Activated T-cell treated with anti-CD3 and anti-CD28 coated beads, Interleukin-2, amount 50 U/mL, for 48 hours (primary cell): ENCODE results near the gene CLHC1.
"Not testable (repeated sequence)": the region's sequence is repeated elsewhere in the genome, so short reads cannot be mapped to it uniquely, and the experiment has no call there.

Experiments
- DNase-seq, 2 experiments: peaks; one replicate each; pipeline ENCODE4 v3.0.0-alpha.2; 2020

CLHC1 gene

DNA sequence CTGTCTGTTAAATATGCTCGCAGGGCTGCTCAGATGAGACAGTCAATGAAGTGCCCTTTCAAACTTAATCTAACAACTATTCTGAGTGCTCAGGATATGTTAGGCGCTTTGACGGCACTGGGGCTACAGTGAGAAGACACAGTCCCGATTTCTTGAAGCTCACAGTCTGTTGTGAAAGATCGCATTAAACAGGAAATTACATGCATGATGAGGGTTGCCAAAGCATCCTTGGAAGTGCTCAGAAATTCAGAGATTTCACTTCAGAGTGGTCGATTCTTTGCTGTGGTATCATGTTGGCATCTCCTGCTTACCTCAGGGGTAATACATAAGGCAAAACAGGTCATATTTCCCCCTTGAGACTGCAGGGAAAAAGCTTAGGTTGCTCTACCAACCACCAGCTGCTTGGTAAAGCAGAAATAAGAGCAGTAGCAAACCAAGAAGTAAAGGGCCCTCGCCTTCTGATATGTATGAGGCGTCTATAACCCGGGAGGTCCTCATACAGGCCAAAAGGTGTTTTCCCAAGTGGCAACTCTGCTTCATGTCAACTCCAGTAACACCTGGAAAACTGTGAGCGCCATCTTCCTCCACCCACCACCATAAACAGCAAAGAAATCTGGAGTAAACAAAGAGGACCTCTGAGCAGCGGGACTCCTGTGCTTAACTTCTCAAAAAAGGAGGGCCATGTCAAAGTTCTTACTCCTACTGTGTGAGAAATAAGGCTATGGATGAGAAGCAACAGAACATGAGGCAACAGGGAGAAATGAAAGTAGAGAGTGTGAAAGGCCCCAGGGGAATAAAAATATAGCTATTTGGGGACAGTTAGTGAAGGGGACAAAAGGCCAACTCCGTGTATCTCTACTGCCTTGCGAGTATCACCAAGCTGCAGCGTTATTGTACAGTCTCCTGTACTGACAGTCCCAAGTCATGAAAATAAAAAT is 79.3 kb downstream of the CLHC1 start:
- no peak for DNase-seq

DNA sequence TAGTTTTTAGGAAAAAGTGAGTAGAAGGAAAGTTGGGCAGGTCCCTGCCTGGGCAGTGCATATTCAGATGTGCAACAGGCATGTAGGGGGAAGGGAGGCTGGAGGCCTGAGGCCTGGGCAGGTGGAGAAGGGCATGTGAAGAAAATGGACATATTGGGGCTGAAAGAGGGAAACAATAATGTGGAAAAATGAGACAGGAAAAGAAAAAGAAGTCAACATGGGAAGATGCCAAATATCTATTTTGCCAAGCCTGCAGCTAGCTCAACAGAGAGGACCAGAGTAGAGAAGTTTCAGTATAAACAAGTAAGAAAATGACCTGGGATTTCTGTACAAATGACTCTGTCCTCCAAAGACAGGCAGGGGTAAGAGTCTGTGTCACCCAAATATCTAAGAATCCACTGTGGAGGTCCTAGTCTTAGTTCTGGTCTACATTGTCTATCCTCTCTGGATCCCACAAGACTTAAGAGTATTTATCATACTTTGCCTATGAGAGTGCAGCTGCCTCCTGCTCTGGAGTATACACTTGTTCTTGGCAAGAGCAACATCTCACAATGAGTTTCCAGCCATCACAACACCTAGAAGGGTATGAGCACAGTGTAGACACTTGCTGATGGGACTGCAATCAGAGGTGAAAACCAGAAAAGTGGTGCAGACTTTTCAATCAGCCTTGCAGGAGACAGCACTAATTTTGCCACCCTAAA is 80.2 kb downstream of the CLHC1 start:
- no peak for DNase-seq

- DNase-seq = no peak
Measured at GRCh38 chr2:55150834-55151233, 81.3 kb downstream of the CLHC1 start.

GRCh38 chr2:55148269-55148668 is 83.8 kb downstream of the CLHC1 start:
- no peak for DNase-seq

GRCh38 chr2:55147531-55147930 is 84.6 kb downstream of the CLHC1 start:
- no peak for DNase-seq

DNA sequence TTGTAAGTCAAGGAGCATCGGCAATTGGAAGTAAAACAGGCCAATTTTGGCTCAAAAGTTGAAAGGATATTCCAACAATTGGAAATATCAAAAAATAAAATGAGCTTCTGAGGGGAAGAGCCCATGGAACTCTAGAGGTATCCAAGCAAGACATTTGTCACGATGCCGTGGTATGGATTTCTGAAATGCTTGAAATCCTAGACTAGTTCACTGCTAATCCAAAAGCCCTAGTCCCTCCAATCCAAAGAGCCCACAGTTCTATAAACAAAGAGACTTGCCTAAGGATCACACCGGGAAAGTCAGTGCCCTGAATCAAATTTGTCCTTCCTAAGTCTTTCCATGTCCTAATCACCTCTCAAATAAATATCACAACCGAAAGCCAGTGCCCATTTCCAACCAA is 85.1 kb downstream of the CLHC1 start:
- no peak for DNase-seq

DNA sequence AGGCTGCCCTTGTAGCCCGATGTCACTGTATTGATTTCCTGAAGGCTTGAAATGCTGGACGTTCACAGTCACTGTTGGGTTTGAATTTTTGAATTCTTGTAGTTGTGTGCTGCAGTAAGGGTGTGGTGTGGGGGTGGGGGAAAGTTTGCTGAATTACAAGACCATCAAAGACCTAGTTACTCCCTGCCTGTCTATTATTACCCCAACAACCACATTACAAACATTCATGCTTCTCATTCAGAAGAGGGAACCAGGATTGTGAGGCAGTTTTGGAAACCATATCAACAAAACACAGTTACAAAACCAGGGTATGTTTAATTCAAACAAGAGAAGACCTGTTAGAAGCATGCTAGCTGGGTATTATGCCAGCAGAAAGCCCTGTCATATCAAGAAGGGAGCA is 85.8 kb downstream of the CLHC1 start:
- no peak for DNase-seq

GRCh38 chr2:55144922-55145820 is 86.9 kb downstream of the CLHC1 start:
- no peak for DNase-seq

- DNase-seq = not testable (repeated sequence)
Measured at GRCh38 chr2:55143706-55144105, 88.4 kb downstream of the CLHC1 start.

DNA sequence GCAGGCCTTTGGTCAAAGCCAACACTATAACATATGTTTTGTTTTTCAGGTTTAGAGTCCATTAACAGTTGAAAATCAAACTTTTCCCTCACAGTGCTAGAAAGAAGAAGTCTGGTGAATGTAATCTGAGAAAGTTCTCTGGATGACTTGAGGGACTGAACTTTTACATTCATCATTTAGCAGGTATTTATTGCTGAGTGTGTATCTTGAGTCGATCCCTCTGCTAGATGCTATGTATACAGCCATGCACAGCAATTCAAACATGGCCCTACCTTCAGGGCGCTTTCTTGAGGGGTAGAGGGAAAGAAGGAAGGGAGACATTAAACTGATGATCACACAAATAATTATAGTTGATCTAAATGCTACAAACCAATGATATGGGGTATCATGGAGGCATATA is 89.6 kb downstream of the CLHC1 start:
- no peak for DNase-seq

DNA sequence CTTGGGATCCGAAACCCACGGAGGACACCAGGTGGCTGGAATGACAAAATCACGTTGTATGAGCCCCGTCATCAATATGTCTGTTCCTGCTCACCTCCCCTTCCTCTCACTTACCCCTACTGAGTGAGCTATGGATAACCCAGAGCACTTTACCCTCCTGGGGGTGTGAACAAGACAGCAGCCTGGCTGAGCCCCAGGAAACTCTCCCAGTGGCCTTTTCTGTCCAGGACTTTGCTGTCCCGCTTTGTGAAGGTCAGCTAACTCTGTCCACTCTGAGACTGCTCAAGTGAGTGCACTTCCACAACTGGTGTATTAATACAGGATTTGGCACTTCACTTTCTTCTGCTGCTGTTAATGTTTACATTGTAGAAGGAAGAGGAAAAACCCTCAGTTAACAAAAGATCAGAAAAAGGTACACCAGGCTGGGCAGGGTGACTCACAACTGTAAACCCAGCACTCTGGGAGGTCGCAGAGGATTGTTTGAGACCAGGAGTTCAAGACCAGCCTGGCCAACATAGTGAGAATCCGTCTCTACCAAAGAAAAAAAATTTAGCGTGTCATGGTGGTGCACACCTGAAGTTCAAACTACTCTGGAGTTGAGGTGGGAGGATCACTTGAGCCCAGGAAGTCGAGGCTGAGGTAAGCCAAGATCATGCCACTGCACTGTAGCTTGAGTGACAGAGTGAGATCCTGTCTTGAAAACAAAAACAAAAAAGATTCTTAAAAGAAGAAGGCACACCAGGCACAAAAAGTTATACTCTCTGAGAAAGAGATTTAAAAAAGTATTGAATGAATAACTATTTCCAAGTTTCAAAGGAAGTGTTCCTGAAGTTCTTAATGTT is 90.3 kb downstream of the CLHC1 start:
- DNase-seq = no peak

- no peak for DNase-seq
Measured at GRCh38 chr2:55140316-55141219, 91.5 kb downstream of the CLHC1 start.

DNA sequence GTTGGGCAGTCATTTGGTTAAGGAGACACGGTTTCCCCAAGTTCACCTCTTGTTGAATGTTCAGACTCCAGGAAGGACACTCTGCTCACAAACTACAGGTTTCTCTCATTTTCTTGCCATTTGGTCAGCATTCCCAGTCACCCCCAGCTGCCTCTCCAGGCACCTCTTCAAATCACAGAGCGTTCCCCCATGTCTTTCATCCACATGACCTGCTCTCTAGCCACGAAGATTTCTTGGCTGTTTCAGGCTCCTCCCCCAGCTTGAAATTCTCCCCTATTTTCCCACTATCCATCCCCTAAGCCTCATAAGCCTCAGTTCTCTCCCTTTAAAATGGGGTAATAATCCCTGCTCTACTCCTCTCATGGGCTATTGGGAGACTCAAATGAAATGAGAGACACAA is 92.8 kb downstream of the CLHC1 start:
- no peak for DNase-seq

DNA sequence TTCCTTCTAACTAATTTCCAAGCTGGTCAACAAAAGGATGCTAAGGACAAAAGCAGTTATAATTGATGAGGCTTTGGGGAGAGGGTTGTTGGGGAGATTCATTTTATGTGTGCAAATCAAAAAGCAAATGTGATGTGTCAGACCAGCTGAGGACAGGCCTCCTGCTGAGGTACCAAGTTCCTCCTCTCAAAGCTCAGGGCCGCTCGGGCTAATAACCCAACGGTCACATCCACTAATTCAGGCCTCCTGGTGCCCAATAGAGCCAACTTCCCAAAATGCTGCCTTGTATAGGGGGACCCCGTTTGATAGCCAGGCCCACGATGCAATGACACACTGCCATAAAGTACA is 93.2 kb downstream of the CLHC1 start:
- DNase-seq = no peak

- no peak for DNase-seq
Measured at GRCh38 chr2:55138014-55138881, 93.8 kb downstream of the CLHC1 start.

GRCh38 chr2:55137024-55137958 is 94.8 kb downstream of the CLHC1 start:
- DNase-seq = no peak

DNA sequence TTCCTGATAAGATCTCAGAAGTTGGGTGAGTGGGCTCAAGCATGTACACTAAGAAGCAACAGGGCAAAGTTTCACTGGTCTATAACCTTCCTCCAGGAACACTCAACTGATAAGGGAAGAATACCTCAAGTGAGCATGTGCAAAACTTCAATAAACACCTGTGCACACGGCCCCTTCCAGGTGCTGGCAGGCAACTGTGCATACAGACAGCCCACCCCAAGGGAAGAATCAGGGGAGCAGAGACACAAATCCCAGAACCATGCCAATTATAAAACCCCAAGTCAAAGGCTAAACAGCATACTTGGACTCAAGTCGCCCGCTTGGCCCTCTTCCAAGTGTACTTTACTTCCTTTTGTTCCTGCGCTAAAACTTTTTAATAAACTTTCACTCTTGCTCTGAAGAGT is 96.0 kb downstream of the CLHC1 start:
- DNase-seq = no peak

DNA sequence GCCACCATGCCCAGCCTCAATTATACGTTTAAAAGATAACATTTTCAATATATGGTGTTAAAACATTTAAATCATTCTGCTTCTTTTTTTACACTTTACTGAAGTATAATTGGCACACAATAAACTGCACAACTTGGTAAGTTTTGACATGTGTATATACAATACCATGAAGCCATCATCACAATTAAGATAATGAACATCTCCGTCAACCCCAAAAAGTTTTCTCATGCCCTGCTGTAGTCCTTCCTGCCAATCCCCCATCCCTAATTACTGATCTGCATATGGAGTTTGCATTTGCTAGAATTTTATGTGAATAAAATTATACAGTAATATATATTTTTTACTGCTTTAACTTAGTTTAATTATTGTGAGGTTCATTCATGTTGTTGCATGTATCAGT is 96.6 kb downstream of the CLHC1 start:
- DNase-seq = no peak

GRCh38 chr2:55134316-55134706 is 97.8 kb downstream of the CLHC1 start:
- DNase-seq = peak; percentile 22 to 29
